ENCODE results near the gene PSMD4.

The PSMD4 gene

GRCh38 chr1:151277249-151277648, 22.7 kb downstream of the PSMD4 start:
- H3K9me3 ChIP-seq (replicated peaks; ENCODE audit: low read length), result no peaks in the 10 kb centered on the region
- H3K4me2 ChIP-seq (ENCODE audit: low read length), result no peak overlapping the region
- H3K9ac ChIP-seq (ENCODE audit: low read depth, low read length), result no peak overlapping the region
- peaks cover 5% of the 10 kb centered on the region for H3K27me3 ChIP-seq (ENCODE audit: control insufficient read depth, insufficient read depth, low read length)
- H3K4me3 ChIP-seq (ENCODE audit: low read length), result no peak overlapping the region
- no peaks in the 10 kb centered on the region for H3K36me3 ChIP-seq (ENCODE audit: insufficient read depth, low read length)
- no peaks in the 10 kb centered on the region for H3K4me1 ChIP-seq (ENCODE audit: control insufficient read depth, insufficient read depth, low read length)

- H3K36me3 ChIP-seq (ENCODE audit: insufficient read depth, low read length), result peaks cover 7% of the 10 kb centered on the region
- H3K4me2 ChIP-seq (ENCODE audit: low read length), result peak overlapping the region; percentile 98
- peak overlapping the region; percentile 88 for H3K9ac ChIP-seq (ENCODE audit: low read depth, low read length)
- H3K27me3 ChIP-seq (ENCODE audit: control insufficient read depth, insufficient read depth, low read length), result peaks cover 5% of the 10 kb centered on the region
- peaks cover 15% of the 10 kb centered on the region for H3K4me1 ChIP-seq (ENCODE audit: control insufficient read depth, insufficient read depth, low read length)
- H3K4me3 ChIP-seq (ENCODE audit: low read length), result peak overlapping the region; percentile 95
- H3K9me3 ChIP-seq (replicated peaks; ENCODE audit: low read length), result no peaks in the 10 kb centered on the region
These were observed 26.9 kb downstream of the PSMD4 start for GRCh38 chr1:151281225-151281968.

GRCh38 chr1:151281969-151282882, 27.7 kb downstream of the PSMD4 start, which contains the start of gene ZNF687:
Gene ZNF687 (plus strand): TSS chr1:151282299. CDS start chr1:151286292, 3,993 bp downstream.
- Histone ChIP-seq H3K4me1 (ENCODE audit: control insufficient read depth, insufficient read depth, low read length) (peaks cover 15% of the 10 kb centered on the region), H3K9ac (ENCODE audit: low read depth, low read length) (peak within 1 kb of the TSS; percentile 88), H3K4me3 (ENCODE audit: low read length) (peak within 1 kb of the TSS; percentile 95), H3K9me3 (replicated peaks; ENCODE audit: low read length) (no peaks in the 10 kb centered on the region), H3K4me2 (ENCODE audit: low read length) (peak within 1 kb of the TSS; percentile 99), H3K36me3 (ENCODE audit: insufficient read depth, low read length) (peaks cover 15% of the 10 kb centered on the region), H3K27me3 (ENCODE audit: control insufficient read depth, insufficient read depth, low read length) (no peaks in the 10 kb centered on the region)

GRCh38 chr1:151282883-151283725, 28.6 kb downstream of the PSMD4 start:
- peaks cover 15% of the 10 kb centered on the region for H3K4me1 ChIP-seq (ENCODE audit: control insufficient read depth, insufficient read depth, low read length)
- peaks cover 24% of the 10 kb centered on the region for H3K36me3 ChIP-seq (ENCODE audit: insufficient read depth, low read length)
- peak overlapping the region; percentile 99 for H3K4me2 ChIP-seq (ENCODE audit: low read length)
- H3K27me3 ChIP-seq (ENCODE audit: control insufficient read depth, insufficient read depth, low read length), result no peaks in the 10 kb centered on the region
- H3K9ac ChIP-seq (ENCODE audit: low read depth, low read length), result peak overlapping the region; percentile 88
- H3K4me3 ChIP-seq (ENCODE audit: low read length), result peak overlapping the region; percentile 95
- H3K9me3 ChIP-seq (replicated peaks; ENCODE audit: low read length), result no peaks in the 10 kb centered on the region

GRCh38 chr1:151284013-151284577, 29.6 kb downstream of the PSMD4 start:
- peak overlapping the region; percentile 95 for H3K4me3 ChIP-seq (ENCODE audit: low read length)
- H3K4me2 ChIP-seq (ENCODE audit: low read length), result peak overlapping the region; percentile 99
- H3K9ac ChIP-seq (ENCODE audit: low read depth, low read length), result peak overlapping the region; percentile 88
- H3K9me3 ChIP-seq (replicated peaks; ENCODE audit: low read length), result no peaks in the 10 kb centered on the region
- no peaks in the 10 kb centered on the region for H3K27me3 ChIP-seq (ENCODE audit: control insufficient read depth, insufficient read depth, low read length)
- H3K36me3 ChIP-seq (ENCODE audit: insufficient read depth, low read length), result peaks cover 33% of the 10 kb centered on the region
- peaks cover 15% of the 10 kb centered on the region for H3K4me1 ChIP-seq (ENCODE audit: control insufficient read depth, insufficient read depth, low read length)

- Histone ChIP-seq H3K4me1 (ENCODE audit: control insufficient read depth, insufficient read depth, low read length) (peaks cover 15% of the 10 kb centered on the region), H3K27me3 (ENCODE audit: control insufficient read depth, insufficient read depth, low read length) (no peaks in the 10 kb centered on the region), H3K9ac (ENCODE audit: low read depth, low read length) (no peak overlapping the region), H3K36me3 (ENCODE audit: insufficient read depth, low read length) (peaks cover 56% of the 10 kb centered on the region), H3K4me2 (ENCODE audit: low read length) (no peak overlapping the region), H3K4me3 (ENCODE audit: low read length) (no peak overlapping the region), H3K9me3 (replicated peaks; ENCODE audit: low read length) (no peaks in the 10 kb centered on the region)
These were observed 32.2 kb downstream of the PSMD4 start for GRCh38 chr1:151286619-151287340.

GRCh38 chr1:151287341-151287699, 32.8 kb downstream of the PSMD4 start:
- no peak overlapping the region for H3K4me3 ChIP-seq (ENCODE audit: low read length)
- H3K9ac ChIP-seq (ENCODE audit: low read depth, low read length), result no peak overlapping the region
- peaks cover 61% of the 10 kb centered on the region for H3K36me3 ChIP-seq (ENCODE audit: insufficient read depth, low read length)
- H3K9me3 ChIP-seq (replicated peaks; ENCODE audit: low read length), result no peaks in the 10 kb centered on the region
- H3K4me2 ChIP-seq (ENCODE audit: low read length), result no peak overlapping the region
- peaks cover 15% of the 10 kb centered on the region for H3K4me1 ChIP-seq (ENCODE audit: control insufficient read depth, insufficient read depth, low read length)
- no peaks in the 10 kb centered on the region for H3K27me3 ChIP-seq (ENCODE audit: control insufficient read depth, insufficient read depth, low read length)

- H3K36me3 ChIP-seq (ENCODE audit: insufficient read depth, low read length), result peaks cover 67% of the 10 kb centered on the region
These were observed 33.4 kb downstream of the PSMD4 start for GRCh38 chr1:151287767-151288500.

GRCh38 chr1:151288502-151288901, 34.0 kb downstream of the PSMD4 start:
- H3K36me3 ChIP-seq (ENCODE audit: insufficient read depth, low read length), result peaks cover 73% of the 10 kb centered on the region

More at GRCh38 chr1:151287767-151288500, 33.4 kb downstream of the PSMD4 start:
- H3K9ac ChIP-seq (ENCODE audit: low read depth, low read length), result no peak overlapping the region
- H3K4me3 ChIP-seq (ENCODE audit: low read length), result no peak overlapping the region
- peaks cover 14% of the 10 kb centered on the region for H3K4me1 ChIP-seq (ENCODE audit: control insufficient read depth, insufficient read depth, low read length)
- H3K4me2 ChIP-seq (ENCODE audit: low read length), result no peak overlapping the region
- H3K27me3 ChIP-seq (ENCODE audit: control insufficient read depth, insufficient read depth, low read length), result no peaks in the 10 kb centered on the region
- H3K9me3 ChIP-seq (replicated peaks; ENCODE audit: low read length), result no peaks in the 10 kb centered on the region

More at GRCh38 chr1:151288502-151288901, 34.0 kb downstream of the PSMD4 start:
- Histone ChIP-seq H3K9me3 (replicated peaks; ENCODE audit: low read length) (no peaks in the 10 kb centered on the region), H3K4me3 (ENCODE audit: low read length) (no peak overlapping the region), H3K27me3 (ENCODE audit: control insufficient read depth, insufficient read depth, low read length) (no peaks in the 10 kb centered on the region), H3K4me2 (ENCODE audit: low read length) (no peak overlapping the region), H3K4me1 (ENCODE audit: control insufficient read depth, insufficient read depth, low read length) (peaks cover 8% of the 10 kb centered on the region), H3K9ac (ENCODE audit: low read depth, low read length) (no peak overlapping the region)

Measured in skeletal muscle satellite cell (primary cell).